Suppressor macrophage treated with lipopolysaccharide for 4 hours (primary cell): ENCODE measurements around the gene RPUSD3.
A peak's percentile ranks its signal among the peaks of the same experiment; 100 is the strongest.

Source experiments
- DNase-seq: peaks from one replicate; pipeline ENCODE4 v3.0.0-alpha.2; 2020

The RPUSD3 gene

GRCh38 chr3:9828801-9829755, 14.7 kb downstream of the RPUSD3 start:
- DNase-seq = no peak

GRCh38 chr3:9826815-9827573, 16.8 kb downstream of the RPUSD3 start:
- peak; percentile 33 for DNase-seq

- no peak for DNase-seq
These were observed 18.3 kb downstream of the RPUSD3 start for GRCh38 chr3:9825451-9826040.

GRCh38 chr3:9820946-9821345, 22.9 kb downstream of the RPUSD3 start:
- DNase-seq = no peak

- DNase-seq = no peak
These were observed 23.3 kb downstream of the RPUSD3 start for GRCh38 chr3:9820543-9820942.

- no peak for DNase-seq
These were observed 25.0 kb downstream of the RPUSD3 start for GRCh38 chr3:9818666-9819335.

- no peak for DNase-seq
These were observed 26.4 kb downstream of the RPUSD3 start for GRCh38 chr3:9817436-9817835.

- no peak for DNase-seq
These were observed 27.8 kb downstream of the RPUSD3 start for GRCh38 chr3:9815986-9816385.

- DNase-seq = no peak
These were observed 30.8 kb downstream of the RPUSD3 start for GRCh38 chr3:9812870-9813483.

GRCh38 chr3:9810846-9811245, 33.0 kb downstream of the RPUSD3 start:
- no peak for DNase-seq

- DNase-seq = no peak
These were observed 33.4 kb downstream of the RPUSD3 start for GRCh38 chr3:9810433-9810770.

GRCh38 chr3:9809615-9810432, 34.0 kb downstream of the RPUSD3 start, which contains the start of gene TTLL3:
TSS of gene TTLL3 (plus strand) at chr3:9810262. CDS start at chr3:9810662, 400 bp downstream.
- peak; percentile 62 for DNase-seq

- DNase-seq = no peak
These were observed 34.6 kb downstream of the RPUSD3 start for GRCh38 chr3:9809239-9809614.

- no peak for DNase-seq
These were observed 35.3 kb downstream of the RPUSD3 start for GRCh38 chr3:9808345-9809037.

GRCh38 chr3:9807981-9808344, 35.8 kb downstream of the RPUSD3 start:
- DNase-seq = no peak

- DNase-seq = no peak
These were observed 36.9 kb downstream of the RPUSD3 start for GRCh38 chr3:9806688-9807589.

GRCh38 chr3:9806137-9806536, 37.7 kb downstream of the RPUSD3 start:
- DNase-seq = no peak

GRCh38 chr3:9804996-9805395, 38.8 kb downstream of the RPUSD3 start:
- DNase-seq = no peak

GRCh38 chr3:9803494-9803893, 40.3 kb downstream of the RPUSD3 start:
- DNase-seq = no peak

GRCh38 chr3:9800529-9800928, 43.3 kb downstream of the RPUSD3 start:
- DNase-seq = no peak
